GM12891 (cell line): ENCODE measurements around the gene ZNF446. TPM values are rescaled to one million over a fixed set of nuclear protein-coding genes. Genes with fewer than 3 reads are reported as not detected.
"Not testable (repeated sequence)": the region's sequence is repeated elsewhere in the genome, so short reads cannot be mapped to it uniquely, and the experiment has no call there.

Source experiments
- DNase-seq: peaks from one replicate; pipeline ENCODE4 v3.0.0; 2011; ENCODE audit warnings: low spot score; ENCODE audit not compliant: insufficient read length
- FAIRE-seq: peaks from 2 replicates; lab custom pipeline; 2011; peaks lifted over from hg19 to GRCh38; lab: Jason Lieb, UNC
- PAX5 ChIP-seq: IDR thresholded peaks from 2 replicates; pipeline ENCODE4 v1.6.1; 2011; ENCODE audit warnings: low read length, moderate library complexity, mild to moderate bottlenecking; ENCODE audit not compliant: insufficient read depth, severe bottlenecking
- POLR2A ChIP-seq: IDR thresholded peaks from 2 replicates; pipeline ENCODE4 v1.6.1; 2011; ENCODE audit warnings: low read depth, low read length, control low read depth
- POLR2AphosphoS5 ChIP-seq: IDR thresholded peaks from 2 replicates; pipeline ENCODE4 v1.6.1; 2011; ENCODE audit warnings: low read depth, low read length, control low read depth
- POU2F2 ChIP-seq: IDR thresholded peaks from 2 replicates; pipeline ENCODE4 v1.6.1; 2011; ENCODE audit warnings: low read depth, mild to moderate bottlenecking, control low read depth, low read length, moderate library complexity
- SPI1 ChIP-seq: IDR thresholded peaks from 2 replicates; pipeline ENCODE4 v1.6.1; 2011; ENCODE audit warnings: low read depth, low read length, control low read depth
- TAF1 ChIP-seq: IDR thresholded peaks from 2 replicates; pipeline ENCODE4 v1.6.1; 2011; ENCODE audit warnings: low read depth, low read length, control low read depth
- polyA plus RNA-seq: library from polyadenylated mRNA; unstranded; fragments of >200 nt; gene quantifications from one replicate; pipeline ENCODE4 v1.2.1, GENCODE V29; 2012; ENCODE audit warnings: low read depth, missing spikeins, inconsistent platforms; ENCODE audit not compliant: missing spikeins

Gene ZNF446
- 6.1 TPM for polyA plus RNA-seq

GRCh38 chr19:58475714-58476497 lies at the start of gene ZNF446:
Gene ZNF446 (plus strand): TSS chr19:58476352. CDS start chr19:58477219, 867 bp downstream.
- peak; percentile 97 for DNase-seq
- peak; percentile 100 for FAIRE-seq
- TF ChIP-seq TAF1 = 0 out of 2 replicates have a peak, but pooled peaks have one; percentile 2
- TF ChIP-seq PAX5 = peak; percentile 85
- peak; percentile 60 for TF ChIP-seq POLR2A
- peak; percentile 60 for TF ChIP-seq POLR2AphosphoS5
- no peak for TF ChIP-seq SPI1

- TF ChIP-seq TAF1 (no peak), POLR2AphosphoS5 (no peak), PAX5 (no peak), POLR2A (no peak), SPI1 (no peak), POU2F2 (no peak)
- FAIRE-seq (no peak), DNase-seq (no peak)
Observed at GRCh38 chr19:58428617-58429016, 47.5 kb upstream of the ZNF446 start.

DNA sequence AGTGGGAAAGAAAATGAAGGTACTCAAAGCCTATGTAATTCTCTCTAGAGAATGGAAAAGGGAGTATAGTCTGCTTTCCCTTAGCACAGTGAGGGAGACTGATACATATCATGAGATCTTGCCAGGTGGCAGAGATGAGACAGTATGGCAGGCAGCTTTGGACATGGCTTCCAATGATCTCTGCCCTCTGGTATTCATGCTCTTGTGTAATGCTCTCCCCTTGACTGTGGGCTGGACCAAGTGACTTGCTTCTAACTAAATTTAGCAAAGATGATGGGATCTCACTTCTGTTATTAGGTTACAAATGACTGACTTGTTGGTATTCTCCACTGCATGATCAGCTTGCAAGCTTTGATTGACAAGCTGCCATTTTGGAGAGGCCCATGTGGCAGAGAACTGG lies 46.4 kb upstream of the ZNF446 start:
- no peak for FAIRE-seq
- no peak for TF ChIP-seq TAF1
- TF ChIP-seq POU2F2 = no peak
- no peak for TF ChIP-seq PAX5
- no peak for TF ChIP-seq POLR2AphosphoS5
- TF ChIP-seq POLR2A = no peak
- no peak for TF ChIP-seq SPI1
- DNase-seq = no peak

GRCh38 chr19:58434217-58434616 lies 41.9 kb upstream of the ZNF446 start:
- no peak for DNase-seq
- TF ChIP-seq SPI1 (no peak), POLR2A (no peak), PAX5 (no peak), POLR2AphosphoS5 (no peak), TAF1 (no peak), POU2F2 (no peak)
- FAIRE-seq = no peak

- TF ChIP-seq SPI1 = 0 out of 2 replicates have a peak, but pooled peaks have one; percentile 20
- no peak for TF ChIP-seq POU2F2
- no peak for TF ChIP-seq PAX5
- TF ChIP-seq POLR2AphosphoS5 = peak; percentile 42; the same call in 1 of the 2 replicates
- no peak; the same call in 1 of the 2 replicates for TF ChIP-seq POLR2A
- peak; percentile 71 for TF ChIP-seq TAF1
- peak; percentile 100 for FAIRE-seq
- DNase-seq = peak; percentile 98
Observed at GRCh38 chr19:58439576-58440554, 36.3 kb upstream of the ZNF446 start, which contains the start of gene ZNF132. Gene ZNF132 (minus strand): TSS chr19:58440153. CDS start chr19:58439821, 332 bp downstream.

- DNase-seq = no peak
- no peak for FAIRE-seq
Observed at GRCh38 chr19:58440556-58440955, 35.6 kb upstream of the ZNF446 start.

GRCh38 chr19:58442986-58443385 lies 33.2 kb upstream of the ZNF446 start:
- FAIRE-seq, DNase-seq: not testable (repeated sequence)

More at GRCh38 chr19:58440556-58440955, 35.6 kb upstream of the ZNF446 start:
- no peak for TF ChIP-seq POLR2A
- TF ChIP-seq POLR2AphosphoS5 = no peak
- no peak for TF ChIP-seq TAF1
- TF ChIP-seq PAX5 = no peak
- TF ChIP-seq POU2F2 = no peak
- no peak for TF ChIP-seq SPI1

- FAIRE-seq = not testable (repeated sequence)
Observed at GRCh38 chr19:58448860-58449259, 27.3 kb upstream of the ZNF446 start.

GRCh38 chr19:58449980-58450379 lies 26.2 kb upstream of the ZNF446 start:
- FAIRE-seq, DNase-seq: not testable (repeated sequence)

More at GRCh38 chr19:58448860-58449259, 27.3 kb upstream of the ZNF446 start:
- not testable (repeated sequence) for DNase-seq

DNA sequence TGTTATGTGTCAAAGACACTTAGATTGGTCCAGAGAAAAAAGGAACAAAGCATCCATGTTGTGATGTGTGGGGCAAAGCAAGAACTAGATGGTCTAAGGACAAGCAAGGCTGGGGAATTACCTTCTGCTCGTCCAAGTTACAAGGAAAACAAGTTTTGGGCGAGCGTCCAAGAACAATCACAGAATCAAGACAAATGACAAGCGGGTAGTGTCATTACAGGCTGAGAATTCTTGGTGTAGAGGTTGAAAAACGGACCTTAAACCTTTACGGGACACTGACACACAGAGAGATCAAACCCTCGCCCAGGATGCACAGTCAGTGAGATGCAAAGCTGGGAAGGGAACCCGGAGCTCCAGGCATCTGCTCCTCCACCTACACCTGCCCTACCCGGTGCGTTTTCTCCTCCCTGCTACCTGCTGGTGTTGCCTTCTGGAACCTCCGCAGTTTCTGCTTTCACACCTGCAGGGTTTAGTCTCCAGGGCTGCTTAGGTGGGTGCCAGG lies 25.2 kb upstream of the ZNF446 start:
- TF ChIP-seq POLR2AphosphoS5 (no peak), PAX5 (no peak), POLR2A (no peak), SPI1 (no peak), TAF1 (no peak), POU2F2 (no peak)
- no peak for DNase-seq
- no peak for FAIRE-seq
